Endothelial cell of umbilical vein (primary cell): ENCODE measurements around the gene RMND5A. TPM values are rescaled to one million over a fixed set of nuclear protein-coding genes. Genes with fewer than 3 reads are reported as not detected.

Experiments
- BruUV-seq: library from RNA; stranded (reverse); fragments of 400-500 nt; replicated peaks from 2 replicates; lab custom pipeline; 2021; lab: Mats Ljungman, UMichigan
- CTCF ChIA-PET: fragments of 300-600, 350-600 bp; sonication (Branson Sonifier 250); formaldehyde crosslinking; loops from one replicate; lab custom pipeline; 2021; ENCODE audit warnings: antibody characterized with exemption, inconsistent platforms; lab: Charles Lee
- POLR2A ChIA-PET: fragments of 300-600, 350-600 bp; sonication (Branson Sonifier 250); formaldehyde crosslinking; loops from one replicate; lab custom pipeline; 2021; ENCODE audit warnings: antibody characterized with exemption, inconsistent platforms; lab: Charles Lee
- DNase-seq: peaks from one replicate; pipeline ENCODE4 v3.0.0-alpha.2; 2011; ENCODE audit warnings: low read depth, low spot score
- FAIRE-seq: peaks from 2 replicates; lab custom pipeline; 2011; peaks lifted over from hg19 to GRCh38; lab: Jason Lieb, UNC
- H2AFZ ChIP-seq: 2 replicates; pipeline ENCODE4 v1.6.0; 2012; ENCODE audit warnings: low read depth, low read length, control low read depth, inconsistent platforms
- H3K27ac ChIP-seq: 2 replicates; pipeline ENCODE4 v1.5.1; 2011; ENCODE audit warnings: low read depth, mild to moderate bottlenecking, control low read depth, low read length, moderate library complexity; ENCODE audit not compliant: insufficient read depth
- H3K27me3 ChIP-seq, 2 experiments: 2 replicates each; pipeline versions ENCODE4 v1.6.0 to v1.6.1; 2011; ENCODE audit warnings: low read length in 2 of 2, mixed read lengths in 1 of 2; ENCODE audit not compliant: control insufficient read depth in 2 of 2, insufficient read depth in 2 of 2
- H3K36me3 ChIP-seq, 2 experiments: 2 replicates in 1 of 2; 3 replicates in 1 of 2; pipeline ENCODE4 v1.5.1; 2011; ENCODE audit warnings: low read length in 2 of 2, mild to moderate bottlenecking in 1 of 2, moderate library complexity in 1 of 2; ENCODE audit not compliant: control insufficient read depth in 2 of 2, insufficient read depth in 2 of 2; ENCODE audit errors: extremely low read depth in 1 of 2
- H3K4me1 ChIP-seq: 3 replicates; pipeline ENCODE4 v1.5.1; 2011; ENCODE audit warnings: mild to moderate bottlenecking, low read length; ENCODE audit not compliant: control insufficient read depth, insufficient read depth; ENCODE audit errors: extremely low read depth
- H3K4me2 ChIP-seq: 2 replicates; pipeline ENCODE4 v1.6.1; 2011; ENCODE audit warnings: low read length, control low read depth, mixed read lengths; ENCODE audit not compliant: insufficient read depth
- H3K4me3 ChIP-seq, 3 experiments: fragments of 200-600 bp in 1 of 3; sonication (generic), shearing (Covaris generic) in 1 of 3; replicated peaks in 1 of 3; 2 replicates each; pipeline ENCODE4 v1.5.1; 2011 to 2016; ENCODE audit warnings: control low read depth in 3 of 3, low read length in 3 of 3, mild to moderate bottlenecking in 2 of 3, inconsistent platforms in 1 of 3, low read depth in 1 of 3, moderate library complexity in 1 of 3; ENCODE audit not compliant: insufficient read depth in 1 of 3
- H3K79me2 ChIP-seq: 2 replicates; pipeline ENCODE4 v1.6.0; 2012; ENCODE audit warnings: low read length, inconsistent platforms; ENCODE audit not compliant: control insufficient read depth, insufficient read depth
- H3K9ac ChIP-seq: replicated peaks from 2 replicates; pipeline ENCODE3; 2011; ENCODE audit warnings: low read length, control low read depth; ENCODE audit not compliant: insufficient read depth; ENCODE audit errors: extremely low read depth
- H3K9me1 ChIP-seq: replicated peaks from 3 replicates; pipeline ENCODE4 v1.6.0; 2011; ENCODE audit warnings: mild to moderate bottlenecking, low read length; ENCODE audit not compliant: control insufficient read depth, insufficient read depth; ENCODE audit errors: extremely low read depth
- H3K9me3 ChIP-seq: replicated peaks from 2 replicates; pipeline ENCODE4 v1.5.1; 2012; ENCODE audit warnings: low read length, inconsistent platforms; ENCODE audit not compliant: control insufficient read depth, insufficient read depth
- H4K20me1 ChIP-seq: replicated peaks from 2 replicates; pipeline ENCODE3; 2011; ENCODE audit warnings: mild to moderate bottlenecking, low read length; ENCODE audit not compliant: control insufficient read depth, insufficient read depth; ENCODE audit errors: extremely low read depth
- EZH2 ChIP-seq: IDR thresholded peaks from 2 replicates; pipeline ENCODE4 v1.6.1; 2012; ENCODE audit warnings: borderline replicate concordance, low read depth, mild to moderate bottlenecking, moderate library complexity, low read length, inconsistent platforms; ENCODE audit not compliant: severe bottlenecking
- FOS ChIP-seq: IDR thresholded peaks from 2 replicates; pipeline ENCODE4 v1.6.1; 2011; ENCODE audit warnings: mild to moderate bottlenecking, low read length, moderate library complexity, borderline replicate concordance; ENCODE audit not compliant: insufficient read depth
- GATA2 ChIP-seq: IDR thresholded peaks from 2 replicates; pipeline ENCODE4 v1.7.0; 2011; ENCODE audit warnings: low read depth, mild to moderate bottlenecking, moderate library complexity, mixed read lengths, low read length; ENCODE audit not compliant: insufficient read length, insufficient read depth
- JUN ChIP-seq: IDR thresholded peaks from 2 replicates; pipeline ENCODE4 v1.6.1; 2011; ENCODE audit warnings: borderline replicate concordance, low read depth; ENCODE audit not compliant: insufficient read length, insufficient read depth
- MYC ChIP-seq: IDR thresholded peaks from one replicate; pipeline ENCODE4 v1.6.1; 2011; ENCODE audit warnings: mild to moderate bottlenecking, low read depth, low read length
- POLR2A ChIP-seq: IDR thresholded peaks from 2 replicates; pipeline ENCODE4 v1.6.1; 2012; ENCODE audit warnings: low read depth, mild to moderate bottlenecking, control low read depth, low read length
- POLR2AphosphoS5 ChIP-seq: IDR thresholded peaks from 2 replicates; pipeline ENCODE4 v1.6.1; 2012; ENCODE audit warnings: low read depth, mild to moderate bottlenecking, control low read depth, low read length, moderate library complexity; ENCODE audit not compliant: insufficient read depth
- dilution Hi-C: fragments of 300-500 bp; cut with MboI; formaldehyde crosslinking; loops from one replicate; pipeline ENCODE4 v1.15.0; 2019; ENCODE audit warnings: low sequenced_read_pairs; ENCODE audit not compliant: extremely low pct_ligation_motif_present
- intact Hi-C: fragments of 100-400 bp; cut with micrococcal nuclease; formaldehyde crosslinking; loops from one replicate; pipeline ENCODE4 v1.10.0; 2022
- polyA plus RNA-seq, 4 experiments: library from polyadenylated mRNA; depleted of rRNA in 3 of 4; stranded (reverse) in 3 of 4; unstranded in 1 of 4; fragments of >200 nt; gene quantifications; 2 replicates each; pipeline versions ENCODE4 v1.2.1 to v1.2.3, GENCODE V29; 2011 to 2012; ENCODE audit warnings: missing spikeins in 1 of 4
- total RNA-seq: library from RNA; stranded (reverse); gene quantifications from 2 replicates; pipeline ENCODE4 v1.2.3, GENCODE V29; 2021
- TF ChIP-seq, protein P1 (sequence below): IDR thresholded peaks from 2 replicates; pipeline ENCODE4 v1.6.1; 2011; ENCODE audit not compliant: insufficient read depth, insufficient read length
- TF ChIP-seq, protein P2 (sequence below), 2 donors: IDR thresholded peaks; 1 replicate in 1 of 2; 2 replicates in 1 of 2; pipeline ENCODE4 v1.5.1; 2011; ENCODE audit warnings: low read length in 2 of 2, mild to moderate bottlenecking in 2 of 2, moderate library complexity in 2 of 2, control low read depth in 1 of 2, inconsistent platforms in 1 of 2, low read depth in 1 of 2; ENCODE audit not compliant: insufficient read depth in 1 of 2; ENCODE audit errors: extremely low read depth in 1 of 2

RMND5A gene
- total and polyA plus RNA-seq, 2 donors (not counting 3 experiments of a cell fraction or from before 2014, with no cell fraction given) = 10.8 to 21.5 TPM

DNA sequence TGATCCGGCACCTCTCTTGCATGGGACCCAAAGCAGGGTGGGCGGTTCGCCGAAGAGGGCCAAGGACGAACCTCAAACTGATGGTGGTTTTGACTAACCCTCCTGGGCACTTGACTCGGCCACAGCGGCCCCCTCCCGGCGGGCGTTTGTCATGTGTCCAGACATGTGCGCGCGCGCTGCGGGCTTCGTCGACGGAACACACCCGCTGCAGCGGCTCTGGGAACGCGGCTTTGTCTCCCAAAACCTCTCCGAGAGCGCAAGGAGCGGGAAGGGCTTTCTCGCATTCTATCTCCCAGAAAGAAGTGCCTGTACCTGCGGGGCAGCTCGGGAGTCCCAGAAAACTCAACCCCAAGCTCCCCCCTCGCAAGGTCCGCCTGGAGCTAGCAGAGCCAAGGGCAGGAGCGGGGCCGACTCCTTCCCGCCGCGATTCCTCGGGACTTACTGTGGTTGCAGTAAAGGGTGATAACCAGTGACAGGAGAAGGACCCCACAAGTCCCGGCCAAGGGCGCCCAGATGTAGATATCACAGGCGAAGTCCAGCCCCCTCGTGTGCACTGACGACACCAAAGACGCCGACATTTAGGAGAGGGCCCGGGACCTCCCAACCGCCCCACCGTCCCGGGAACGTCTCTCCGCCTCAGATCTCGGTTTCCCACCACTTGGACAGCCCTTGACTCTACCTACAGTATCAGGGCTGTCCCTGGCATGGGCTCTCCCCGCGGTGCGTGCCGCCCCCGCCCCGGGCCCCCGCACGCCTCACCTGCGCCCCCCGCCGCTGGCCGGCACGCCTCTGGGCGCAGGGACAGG, 69.0 kb downstream of the RMND5A start:
- Histone ChIP-seq H3K9me1 (no peaks in the 10 kb centered on the region), H4K20me1 (no peaks in the 10 kb centered on the region), H2AFZ (no peak overlapping the region), H3K79me2 (no peaks in the 10 kb centered on the region), H3K9ac (no peak overlapping the region), H3K4me3 (no peak overlapping the region), H3K4me1 (no peaks in the 10 kb centered on the region), H3K27me3 (peaks cover 48 to 63% of the 10 kb centered on the region in 2 experiments), H3K4me2 (no peak overlapping the region), H3K9me3 (no peaks in the 10 kb centered on the region), H3K27ac (no peak overlapping the region), H3K36me3 (no peaks in the 10 kb centered on the region)
- ChIA-PET CTCF (no interaction called here), POLR2A (no interaction called here)
- FAIRE-seq = no peak
- BruUV-seq = no TSS peak
- intact Hi-C loops = no loop called here
- no peak for DNase-seq
- TF ChIP-seq POLR2AphosphoS5 (no peak), EZH2 (peak; percentile 90), GATA2 (no peak), POLR2A (no peak), JUN (no peak)
- TF ChIP-seq, protein P1, sequence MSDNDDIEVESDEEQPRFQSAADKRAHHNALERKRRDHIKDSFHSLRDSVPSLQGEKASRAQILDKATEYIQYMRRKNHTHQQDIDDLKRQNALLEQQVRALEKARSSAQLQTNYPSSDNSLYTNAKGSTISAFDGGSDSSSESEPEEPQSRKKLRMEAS = no peak
- dilution Hi-C loops = no loop called here

DNA sequence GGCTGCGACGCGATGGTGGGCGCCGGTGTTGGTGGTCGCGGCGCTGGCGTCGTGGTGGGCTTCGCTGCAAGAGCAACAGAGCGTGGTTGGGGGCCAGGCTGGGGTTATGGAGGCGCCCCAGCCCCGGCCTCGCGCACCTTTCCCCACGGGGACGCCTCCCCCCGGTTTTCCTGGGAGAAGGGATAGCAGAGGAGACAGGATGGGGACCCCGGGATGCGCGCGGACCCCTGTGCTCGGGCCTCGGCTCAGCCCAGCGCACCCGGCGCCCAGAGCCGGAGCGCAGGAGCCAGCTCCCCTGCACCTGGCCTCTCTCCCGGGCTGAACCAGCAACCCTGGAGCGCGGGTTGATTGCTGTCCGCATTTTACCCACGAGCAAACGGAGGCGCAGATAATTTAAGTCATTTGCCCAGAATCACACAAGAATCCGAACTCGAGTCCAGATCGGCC, 69.6 kb downstream of the RMND5A start:
- Histone ChIP-seq H3K4me3 (no peak overlapping the region), H3K27ac (no peak overlapping the region), H2AFZ (no peak overlapping the region), H3K36me3 (no peaks in the 10 kb centered on the region), H3K4me2 (no peak overlapping the region), H3K9me3 (no peaks in the 10 kb centered on the region), H3K9me1 (no peaks in the 10 kb centered on the region), H3K79me2 (no peaks in the 10 kb centered on the region), H3K9ac (no peak overlapping the region), H3K4me1 (no peaks in the 10 kb centered on the region), H3K27me3 (peaks cover 47 to 64% of the 10 kb centered on the region in 2 experiments), H4K20me1 (no peaks in the 10 kb centered on the region)
- DNase-seq (no peak), FAIRE-seq (no peak)
- intact Hi-C loops = no loop called here
- POLR2A ChIA-PET = no interaction called here
- BruUV-seq = no TSS peak
- TF ChIP-seq FOS (no peak), POLR2A (no peak), POLR2AphosphoS5 (no peak), EZH2 (peak; percentile 67), GATA2 (no peak), MYC (no peak), JUN (no peak)
- TF ChIP-seq, protein P2, sequence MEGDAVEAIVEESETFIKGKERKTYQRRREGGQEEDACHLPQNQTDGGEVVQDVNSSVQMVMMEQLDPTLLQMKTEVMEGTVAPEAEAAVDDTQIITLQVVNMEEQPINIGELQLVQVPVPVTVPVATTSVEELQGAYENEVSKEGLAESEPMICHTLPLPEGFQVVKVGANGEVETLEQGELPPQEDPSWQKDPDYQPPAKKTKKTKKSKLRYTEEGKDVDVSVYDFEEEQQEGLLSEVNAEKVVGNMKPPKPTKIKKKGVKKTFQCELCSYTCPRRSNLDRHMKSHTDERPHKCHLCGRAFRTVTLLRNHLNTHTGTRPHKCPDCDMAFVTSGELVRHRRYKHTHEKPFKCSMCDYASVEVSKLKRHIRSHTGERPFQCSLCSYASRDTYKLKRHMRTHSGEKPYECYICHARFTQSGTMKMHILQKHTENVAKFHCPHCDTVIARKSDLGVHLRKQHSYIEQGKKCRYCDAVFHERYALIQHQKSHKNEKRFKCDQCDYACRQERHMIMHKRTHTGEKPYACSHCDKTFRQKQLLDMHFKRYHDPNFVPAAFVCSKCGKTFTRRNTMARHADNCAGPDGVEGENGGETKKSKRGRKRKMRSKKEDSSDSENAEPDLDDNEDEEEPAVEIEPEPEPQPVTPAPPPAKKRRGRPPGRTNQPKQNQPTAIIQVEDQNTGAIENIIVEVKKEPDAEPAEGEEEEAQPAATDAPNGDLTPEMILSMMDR (IDR thresholded peaks at IDR 0.05; ENCODE audit: extremely low read depth in 1 of 2, insufficient read depth in 1 of 2, low read depth in 1 of 2, low read length in 2 of 2) = no peak
- TF ChIP-seq, protein P1 = no peak
- CTCF ChIA-PET = no interaction called here
- dilution Hi-C loops = no loop called here
